Lung (tissue), 12 donors: Measurements from ENCODE around the gene KCNMB4. TPM values are rescaled to one million over a fixed set of nuclear protein-coding genes. Genes with fewer than 3 reads are reported as not detected.

ENCODE experiments used
- ATAC-seq: fragments of 200-7000 bp; cut with Tn5 transposase; one replicate; pipeline ENCODE4 v1.9.1; 2020; ENCODE audit warnings: moderate number of reproducible peaks; ENCODE audit not compliant: insufficient read depth, low FRiP score
- DNase-seq, 3 donors: peaks; one replicate each; pipeline ENCODE4 v3.0.0-alpha.2; 2013 to 2017
- H3K27ac ChIP-seq, 2 donors: one replicate each; pipeline ENCODE4 v1.5.1; 2013; ENCODE audit warnings: mild to moderate bottlenecking in 2 of 2, moderate library complexity in 2 of 2, control low read depth in 1 of 2, inconsistent platforms in 1 of 2, low read depth in 1 of 2, low read length in 1 of 2
- H3K27me3 ChIP-seq, 3 donors: one replicate each; pipeline ENCODE4 v1.5.1; 2013; ENCODE audit warnings: low read length in 2 of 3; ENCODE audit not compliant: control insufficient read depth in 3 of 3, insufficient read depth in 3 of 3
- H3K36me3 ChIP-seq, 4 donors: one replicate each; pipeline ENCODE4 v1.5.1; 2013; ENCODE audit warnings: low read length in 4 of 4, mild to moderate bottlenecking in 1 of 4, moderate library complexity in 1 of 4; ENCODE audit not compliant: control insufficient read depth in 4 of 4, insufficient read depth in 4 of 4
- H3K4me1 ChIP-seq, 5 donors: one replicate each; pipeline ENCODE4 v1.5.1; 2013; ENCODE audit warnings: low read length in 5 of 5, mild to moderate bottlenecking in 2 of 5, moderate library complexity in 1 of 5; ENCODE audit not compliant: control insufficient read depth in 5 of 5, insufficient read depth in 5 of 5
- H3K4me3 ChIP-seq: one replicate; pipeline ENCODE4 v1.5.1; 2013; ENCODE audit warnings: mild to moderate bottlenecking, control low read depth, moderate library complexity
- H3K9ac ChIP-seq, 2 donors: one replicate each; pipeline ENCODE4 v1.5.1; 2013; ENCODE audit warnings: low read length in 2 of 2, control low read depth in 1 of 2; ENCODE audit not compliant: insufficient read depth in 1 of 2
- H3K9me3 ChIP-seq, 4 donors: one replicate each; pipeline ENCODE4 v1.5.1; 2013; ENCODE audit warnings: low read length in 3 of 4, mild to moderate bottlenecking in 1 of 4, moderate library complexity in 1 of 4; ENCODE audit not compliant: control insufficient read depth in 4 of 4, insufficient read depth in 3 of 4
- CTCF ChIP-seq: IDR thresholded peaks from 2 replicates; pipeline ENCODE4 v1.5.1; 2012; ENCODE audit warnings: mild to moderate bottlenecking; ENCODE audit errors: control extremely low read depth, extremely low read depth
- WGBS, 2 donors: extraction: QIAGEN DNeasy Blood & Tissue Kit; methylation state at CpG; one replicate each; pipeline ENCODE4 v1.1.7; 2013; 5-methylcytosine and 5-hydroxymethylcytosine counted together
- polyA plus RNA-seq, 2 donors: library from polyadenylated mRNA; stranded (reverse); fragments of 200-250 nt; gene quantifications; one replicate each; pipeline ENCODE4 v1.2.1, GENCODE V29; 2013
- total RNA-seq, 2 donors: library from RNA; depleted of rRNA in 1 of 2; stranded (reverse); fragments of >200 nt in 1 of 2; gene quantifications; one replicate each; pipeline ENCODE4 v1.2.1, GENCODE V29; 2014 to 2021
- donor health status: control.
- donor health status: control.
- donor health status: Bipolar disorder and iron deficiency.
- donor health status: healthy.
- donor health status: DM: yes; HTN: yes; CAD: no.

KCNMB4 gene
- total and polyA plus RNA-seq, 4 donors, result 1.6 to 8.7 (median 5.1) TPM

GRCh38 chr12:70402597-70402996, 36.5 kb downstream of the KCNMB4 start:
- no peak overlapping the region for H3K9ac ChIP-seq
- no peak for ATAC-seq
- no peak overlapping the region for H3K4me3 ChIP-seq
- 94% methylated on average over 1 of the region's 1 CpG for WGBS, 2 donors
- TF ChIP-seq CTCF, result no peak
- H3K36me3 ChIP-seq, result peaks cover 0 to 21% (median 5%) of the 10 kb centered on the region in 4 donors
- H3K4me1 ChIP-seq, result peaks cover 0 to 8% (median 1%) of the 10 kb centered on the region in 5 donors
- H3K27ac ChIP-seq, result no peak overlapping the region
- H3K27me3 ChIP-seq, result no peaks in the 10 kb centered on the region
- DNase-seq, result peak in 2 of 3 donors; percentile 6 to 33
- no peaks in the 10 kb centered on the region for H3K9me3 ChIP-seq

GRCh38 chr12:70403826-70404225, 37.7 kb downstream of the KCNMB4 start:
- no peak overlapping the region for H3K4me3 ChIP-seq
- DNase-seq, result no peak
- peaks cover 0 to 8% (median 0%) of the 10 kb centered on the region in 5 donors for H3K4me1 ChIP-seq
- H3K9ac ChIP-seq, result no peak overlapping the region
- H3K27ac ChIP-seq, result no peak overlapping the region
- TF ChIP-seq CTCF, result no peak
- no peaks in the 10 kb centered on the region for H3K27me3 ChIP-seq
- ATAC-seq, result no peak
- H3K36me3 ChIP-seq, result peaks cover 0 to 23% (median 5%) of the 10 kb centered on the region in 4 donors
- no peaks in the 10 kb centered on the region for H3K9me3 ChIP-seq

GRCh38 chr12:70408004-70408790, 42.1 kb downstream of the KCNMB4 start:
- TF ChIP-seq CTCF, result no peak
- H3K4me3 ChIP-seq, result no peak overlapping the region
- no peaks in the 10 kb centered on the region for H3K9me3 ChIP-seq
- no peak for DNase-seq
- peak overlapping the region in 1 of 2 donors; percentile 10 for H3K9ac ChIP-seq
- no peaks in the 10 kb centered on the region for H3K4me1 ChIP-seq
- WGBS, 2 donors, result 92 to 94% methylated on average over 16 of the region's 16 CpGs
- no peaks in the 10 kb centered on the region for H3K27me3 ChIP-seq
- peaks cover 0 to 4% (median 3%) of the 10 kb centered on the region in 4 donors for H3K36me3 ChIP-seq
- H3K27ac ChIP-seq, result no peak overlapping the region
- ATAC-seq, result no peak
